Globus pallidus (tissue), 1 donor: ENCODE measurements around the gene NFKBIB.

Experiments
- DNase-seq: peaks from one replicate; pipeline ENCODE4 v3.0.0-alpha.2; 2015; ENCODE audit warnings: low spot score

NFKBIB gene

GRCh38 chr19:38958301-38958700 is 58.5 kb downstream of the NFKBIB start:
- no peak for DNase-seq
